IMR-90 (cell line): ENCODE results near the gene IPO13.

Experiments
- NFE2L2 ChIP-seq: fragments of 150-350 bp; IDR thresholded peaks from 2 replicates; pipeline ENCODE4 v1.6.1; 2016; ENCODE audit warnings: low read depth, mild to moderate bottlenecking, low read length
- POLR2A ChIP-seq: IDR thresholded peaks from 2 replicates; pipeline ENCODE4 v1.6.1; 2012; ENCODE audit warnings: mild to moderate bottlenecking, low read depth, low read length
- RCOR1 ChIP-seq: IDR thresholded peaks from 2 replicates; pipeline ENCODE4 v1.6.1; 2012; ENCODE audit warnings: mild to moderate bottlenecking, low read length, improper control_type of control experiment; ENCODE audit not compliant: insufficient replicate concordance
- TF ChIP-seq, protein P1 (sequence below): conservative IDR thresholded peaks from 2 replicates; pipeline ENCODE4 v1.5.1; 2012; ENCODE audit warnings: mild to moderate bottlenecking, low read depth, low read length, improper control_type of control experiment

GRCh38 chr1:44002606-44003157, 55.9 kb downstream of the IPO13 start:
- TF ChIP-seq, protein P1, sequence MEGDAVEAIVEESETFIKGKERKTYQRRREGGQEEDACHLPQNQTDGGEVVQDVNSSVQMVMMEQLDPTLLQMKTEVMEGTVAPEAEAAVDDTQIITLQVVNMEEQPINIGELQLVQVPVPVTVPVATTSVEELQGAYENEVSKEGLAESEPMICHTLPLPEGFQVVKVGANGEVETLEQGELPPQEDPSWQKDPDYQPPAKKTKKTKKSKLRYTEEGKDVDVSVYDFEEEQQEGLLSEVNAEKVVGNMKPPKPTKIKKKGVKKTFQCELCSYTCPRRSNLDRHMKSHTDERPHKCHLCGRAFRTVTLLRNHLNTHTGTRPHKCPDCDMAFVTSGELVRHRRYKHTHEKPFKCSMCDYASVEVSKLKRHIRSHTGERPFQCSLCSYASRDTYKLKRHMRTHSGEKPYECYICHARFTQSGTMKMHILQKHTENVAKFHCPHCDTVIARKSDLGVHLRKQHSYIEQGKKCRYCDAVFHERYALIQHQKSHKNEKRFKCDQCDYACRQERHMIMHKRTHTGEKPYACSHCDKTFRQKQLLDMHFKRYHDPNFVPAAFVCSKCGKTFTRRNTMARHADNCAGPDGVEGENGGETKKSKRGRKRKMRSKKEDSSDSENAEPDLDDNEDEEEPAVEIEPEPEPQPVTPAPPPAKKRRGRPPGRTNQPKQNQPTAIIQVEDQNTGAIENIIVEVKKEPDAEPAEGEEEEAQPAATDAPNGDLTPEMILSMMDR = no peak
- no peak for TF ChIP-seq POLR2A
- no peak for TF ChIP-seq RCOR1
- no peak for TF ChIP-seq NFE2L2
